ENCODE data around the gene UST. TPM values are rescaled to one million over a fixed set of nuclear protein-coding genes. Genes with fewer than 3 reads are reported as not detected.
"Not testable (repeated sequence)": the region's sequence is repeated elsewhere in the genome, so short reads cannot be mapped to it uniquely, and the experiment has no call there.

Gene UST
- total and polyA plus RNA-seq, 2 experiments from 2014 or later, result 2.9 to 4.0 TPM

DNA sequence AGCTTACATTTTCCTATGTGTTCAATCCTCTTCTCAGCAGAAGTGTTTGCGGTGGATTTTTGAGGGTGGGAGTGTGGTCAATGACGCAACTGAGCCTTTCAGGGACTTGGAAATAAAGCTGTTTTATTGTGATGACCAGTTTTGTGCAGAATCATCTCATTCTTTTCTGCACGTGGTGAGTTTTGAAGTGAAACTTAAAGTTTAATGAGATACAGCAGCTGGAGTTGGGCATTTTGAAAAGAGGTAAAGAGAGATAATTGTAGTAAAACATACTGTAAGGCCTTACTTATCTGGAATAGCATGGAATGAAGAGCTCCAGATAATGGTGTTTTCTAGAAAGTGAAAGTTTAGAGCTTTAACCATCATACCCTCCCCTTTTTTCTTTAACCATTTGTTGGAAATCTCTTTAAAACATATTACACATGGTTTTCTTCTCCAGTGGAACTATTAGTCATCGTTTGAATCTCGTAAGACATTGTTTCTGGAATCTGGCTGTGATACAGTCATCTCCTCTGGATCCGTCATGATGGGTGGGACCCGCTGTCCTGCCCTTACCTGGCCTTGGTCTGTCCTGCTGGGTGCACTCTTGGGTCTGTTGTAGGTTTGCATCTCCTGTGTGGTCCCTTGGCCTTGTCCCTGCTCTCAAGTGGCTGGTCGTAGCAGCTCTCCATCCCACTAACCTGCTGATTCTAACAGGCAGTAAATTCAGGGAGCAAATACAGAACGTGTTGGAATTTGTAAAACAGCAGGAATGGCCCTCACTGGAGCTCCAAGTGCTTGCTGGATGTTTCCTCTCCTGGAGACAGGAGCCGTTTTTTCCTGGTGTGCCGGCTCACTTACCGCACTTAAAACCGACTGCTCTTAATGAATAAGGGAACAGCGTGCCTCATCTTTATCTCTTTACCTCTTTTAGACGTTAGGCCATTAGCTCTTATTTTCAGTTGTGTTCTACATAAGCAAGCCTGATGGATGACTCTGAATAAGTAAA lies 29.8 kb downstream of the UST start:
- no peak overlapping the region for H3K27ac ChIP-seq

GRCh38 chr6:148779142-148779562 lies 32.3 kb downstream of the UST start:
- no peaks in the 10 kb centered on the region for H3K36me3 ChIP-seq
- TF ChIP-seq CTCF (IDR thresholded peaks at IDR 0.05; ENCODE audit: low read depth, low read length), result no peak
- H3K9me3 ChIP-seq (ENCODE audit: low read depth), result no peaks in the 10 kb centered on the region
- H3K4me1 ChIP-seq (ENCODE audit: low read depth), result peaks cover 11% of the 10 kb centered on the region
- H3K27me3 ChIP-seq, result no peaks in the 10 kb centered on the region
- no peak overlapping the region for H3K27ac ChIP-seq
- H3K4me3 ChIP-seq, result no peak overlapping the region
- DNase-seq (ENCODE audit: low read depth in 1 of 2, low spot score in 1 of 2), result peak in 1 of 2 donors; percentile 86

More for the DNA sequence above, 29.8 kb downstream of the UST start:
- H3K4me3 ChIP-seq, result no peak overlapping the region
- DNase-seq (ENCODE audit: low read depth in 1 of 2, low spot score in 1 of 2), result peak; percentile 24 to 88
- TF ChIP-seq CTCF (IDR thresholded peaks at IDR 0.05; ENCODE audit: low read depth, low read length), result no peak
- H3K9me3 ChIP-seq (ENCODE audit: low read depth), result no peaks in the 10 kb centered on the region
- no peaks in the 10 kb centered on the region for H3K27me3 ChIP-seq
- H3K4me1 ChIP-seq (ENCODE audit: low read depth), result peaks cover 8% of the 10 kb centered on the region
- no peaks in the 10 kb centered on the region for H3K36me3 ChIP-seq

DNA sequence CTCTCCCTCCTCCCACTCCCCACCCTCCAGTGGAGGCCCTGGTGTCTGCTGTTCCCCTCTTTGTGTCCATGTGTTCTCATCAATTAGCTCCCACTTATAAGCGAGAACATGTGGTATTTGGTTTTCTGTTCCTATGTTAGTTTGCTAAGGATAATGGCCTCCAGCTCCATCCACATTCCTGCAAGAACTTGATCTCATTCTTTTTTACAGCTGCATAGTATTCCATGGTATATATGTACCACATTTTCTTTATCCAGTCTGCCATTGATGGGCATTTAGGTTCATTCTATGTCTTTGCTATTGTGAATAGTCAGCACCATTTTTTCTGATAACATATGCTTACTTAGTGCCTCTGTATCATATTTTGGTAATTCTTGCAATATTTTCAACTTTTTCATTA lies 33.6 kb downstream of the UST start:
- not testable (repeated sequence) for H3K27me3 ChIP-seq; DNase-seq (ENCODE audit: low read depth in 1 of 2, low spot score in 1 of 2); H3K9me3 ChIP-seq (ENCODE audit: low read depth); H3K4me3 ChIP-seq; H3K36me3 ChIP-seq
- Histone ChIP-seq H3K4me1 (ENCODE audit: low read depth) (peaks cover 11% of the 10 kb centered on the region), H3K27ac (peak overlapping the region; percentile 63)

GRCh38 chr6:148780918-148781436 lies 34.1 kb downstream of the UST start:
- Histone ChIP-seq H3K4me3 (no peak overlapping the region), H3K27me3 (no peaks in the 10 kb centered on the region), H3K36me3 (no peaks in the 10 kb centered on the region), H3K9me3 (ENCODE audit: low read depth) (no peaks in the 10 kb centered on the region), H3K27ac (peak overlapping the region; percentile 63), H3K4me1 (ENCODE audit: low read depth) (peaks cover 11% of the 10 kb centered on the region)
- TF ChIP-seq CTCF (IDR thresholded peaks at IDR 0.05; ENCODE audit: low read depth, low read length), result no peak
- DNase-seq (ENCODE audit: low read depth in 1 of 2, low spot score in 1 of 2), result peak in 1 of 2 donors; percentile 53

DNA sequence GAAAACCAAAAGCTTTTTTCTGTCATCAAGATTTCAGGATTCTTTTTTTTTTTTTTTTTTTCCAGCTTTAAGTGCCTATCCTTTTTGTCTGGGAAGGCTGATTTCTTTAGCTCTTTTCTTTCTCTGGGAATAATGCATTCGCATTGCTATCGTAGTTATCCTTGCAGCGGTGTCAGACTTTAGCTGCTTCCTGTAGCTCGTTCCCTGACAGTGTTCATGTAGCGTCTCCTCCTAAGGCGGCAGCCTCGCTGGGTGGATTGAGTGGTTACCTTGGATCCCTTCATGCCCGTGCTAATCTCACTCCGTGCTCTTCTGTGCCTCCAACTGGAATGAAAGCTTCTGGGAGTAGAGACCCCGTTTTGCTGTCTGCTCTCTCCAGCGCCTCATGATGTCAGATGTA lies 43.1 kb downstream of the UST start:
- TF ChIP-seq CTCF (IDR thresholded peaks at IDR 0.05; ENCODE audit: low read depth, low read length), result no peak
- Histone ChIP-seq H3K4me3 (no peak overlapping the region), H3K4me1 (ENCODE audit: low read depth) (no peaks in the 10 kb centered on the region), H3K36me3 (no peaks in the 10 kb centered on the region), H3K27ac (no peak overlapping the region), H3K27me3 (no peaks in the 10 kb centered on the region), H3K9me3 (ENCODE audit: low read depth) (no peaks in the 10 kb centered on the region)
- no peak for DNase-seq (ENCODE audit: low read depth in 1 of 2, low spot score in 1 of 2)

- Histone ChIP-seq H3K4me3 (no peak overlapping the region), H3K27ac (no peak overlapping the region), H3K4me1 (ENCODE audit: low read depth) (no peaks in the 10 kb centered on the region), H3K9me3 (ENCODE audit: low read depth) (no peaks in the 10 kb centered on the region), H3K27me3 (no peaks in the 10 kb centered on the region), H3K36me3 (no peaks in the 10 kb centered on the region)
- DNase-seq (ENCODE audit: low read depth in 1 of 2, low spot score in 1 of 2), result no peak
- no peak for TF ChIP-seq CTCF (IDR thresholded peaks at IDR 0.05; ENCODE audit: low read depth, low read length)
These were observed 43.6 kb downstream of the UST start for GRCh38 chr6:148790404-148790803.

Measured in cardiac muscle cell (in vitro differentiated cells and primary cell).